Limb (tissue), 2 donors: ENCODE data around the gene FAM216B.
"Not testable (repeated sequence)": the region's sequence is repeated elsewhere in the genome, so short reads cannot be mapped to it uniquely, and the experiment has no call there.

Experiments used
- DNase-seq, 2 donors: peaks; one replicate each; pipeline ENCODE4 v3.0.0-alpha.2; 2016; ENCODE audit errors: extremely low spot score in 2 of 2

The FAM216B gene

GRCh38 chr13:42780044-42780443 is 1.3 kb upstream of the FAM216B start:
- DNase-seq: no peak

GRCh38 chr13:42786715-42787114 is 5.3 kb downstream of the FAM216B start:
- DNase-seq: no peak

GRCh38 chr13:42788601-42789000 is 7.2 kb downstream of the FAM216B start:
- DNase-seq: no peak

- no peak for DNase-seq
These were observed 10.8 kb downstream of the FAM216B start for GRCh38 chr13:42792154-42792553.

- DNase-seq: no peak
These were observed 13.3 kb downstream of the FAM216B start for GRCh38 chr13:42794577-42795275.

- no peak for DNase-seq
These were observed 14.3 kb downstream of the FAM216B start for GRCh38 chr13:42795666-42796065.

- DNase-seq: no peak
These were observed 15.5 kb downstream of the FAM216B start for GRCh38 chr13:42796747-42797356.

GRCh38 chr13:42798118-42798517 is 16.7 kb downstream of the FAM216B start:
- DNase-seq: no peak

- DNase-seq: no peak
These were observed 18.8 kb downstream of the FAM216B start for GRCh38 chr13:42800109-42800643.

- DNase-seq: no peak
These were observed 22.3 kb downstream of the FAM216B start for GRCh38 chr13:42803563-42804204.

- DNase-seq: no peak
These were observed 23.0 kb downstream of the FAM216B start for GRCh38 chr13:42804244-42804874.

GRCh38 chr13:42807241-42807640 is 25.9 kb downstream of the FAM216B start:
- no peak for DNase-seq

- no peak for DNase-seq
These were observed 26.5 kb downstream of the FAM216B start for GRCh38 chr13:42807866-42808265.

- DNase-seq: no peak
These were observed 27.1 kb downstream of the FAM216B start for GRCh38 chr13:42808341-42808940.

GRCh38 chr13:42812316-42812715 is 30.9 kb downstream of the FAM216B start:
- DNase-seq: no peak

- DNase-seq: no peak
These were observed 33.5 kb downstream of the FAM216B start for GRCh38 chr13:42814868-42815267.

- DNase-seq: no peak
These were observed 34.3 kb downstream of the FAM216B start for GRCh38 chr13:42815681-42816080.

GRCh38 chr13:42816538-42816937 is 35.2 kb downstream of the FAM216B start:
- DNase-seq: no peak

- not testable (repeated sequence) for DNase-seq
These were observed 38.3 kb downstream of the FAM216B start for GRCh38 chr13:42819687-42820086.

- DNase-seq: no peak
These were observed 39.1 kb downstream of the FAM216B start for GRCh38 chr13:42820451-42820850.

- no peak for DNase-seq
These were observed 40.1 kb downstream of the FAM216B start for GRCh38 chr13:42821437-42821836.
